K562 (cell line): ENCODE results near the gene FOCAD.

Experiments used
- EP300 ChIP-seq: IDR thresholded peaks from 2 replicates; pipeline ENCODE4 v1.6.1; 2012; ENCODE audit warnings: low read length, improper control_type of control experiment
- EZH2 ChIP-seq: IDR thresholded peaks from 2 replicates; pipeline ENCODE4 v1.6.1; 2012; ENCODE audit warnings: low read depth, mild to moderate bottlenecking, inconsistent platforms, low read length, borderline replicate concordance
- MCM3 ChIP-seq: fragments of 450-650 bp; IDR thresholded peaks from 2 replicates; pipeline ENCODE4 v1.6.1; 2016
- SIN3A ChIP-seq, 2 experiments: fragments of 150-350 bp in 1 of 2; IDR thresholded peaks; 2 replicates each; pipeline ENCODE4 v1.6.1; 2011 to 2016; ENCODE audit warnings: borderline replicate concordance in 2 of 2, low read depth in 2 of 2, low read length in 2 of 2, mild to moderate bottlenecking in 2 of 2, moderate library complexity in 2 of 2; ENCODE audit not compliant: control insufficient read depth in 1 of 2
- ZC3H4 ChIP-seq: sonication (generic); formaldehyde crosslinking; IDR thresholded peaks from 2 replicates; pipeline ENCODE4 v1.9.0; 2021; ENCODE audit warnings: missing genetic modification reagents, borderline replicate concordance
- TF ChIP-seq, protein P1 (sequence below), 3 experiments: IDR thresholded peaks in 2 of 3; conservative IDR thresholded peaks in 1 of 3; 2 replicates each; pipeline ENCODE4 v1.5.1; 2011 to 2012; ENCODE audit warnings: low read length in 3 of 3, mild to moderate bottlenecking in 3 of 3, control low read depth in 2 of 3, improper control_type of control experiment in 1 of 3, inconsistent platforms in 1 of 3, low read depth in 1 of 3, mixed read lengths in 1 of 3, moderate library complexity in 1 of 3; ENCODE audit not compliant: insufficient read depth in 2 of 3
- TF ChIP-seq, protein P2 (sequence below): sonication (generic); formaldehyde crosslinking; IDR thresholded peaks from 2 replicates; pipeline ENCODE4 v1.5.0; 2020; ENCODE audit warnings: missing genetic modification reagents
- TF ChIP-seq, protein P3 (sequence below): sonication (generic); formaldehyde crosslinking; IDR thresholded peaks from 2 replicates; pipeline ENCODE4 v1.9.0; 2022; ENCODE audit warnings: mild to moderate bottlenecking, missing genetic modification reagents
- TF ChIP-seq, protein P4 (sequence below): IDR thresholded peaks from 2 replicates; pipeline ENCODE4 v1.6.1; 2016; ENCODE audit warnings: missing genetic modification characterization, missing compliant biosample characterization
- TF ChIP-seq, protein P5 (sequence below): sonication (generic); formaldehyde crosslinking; IDR thresholded peaks from 2 replicates; pipeline ENCODE4 v1.8.1; 2023; ENCODE audit warnings: mild to moderate bottlenecking, missing genetic modification reagents
- TF ChIP-seq, protein P6 (sequence below): sonication (generic); formaldehyde crosslinking; IDR thresholded peaks from 2 replicates; pipeline ENCODE4 v1.8.1; 2022; ENCODE audit warnings: missing genetic modification reagents

DNA sequence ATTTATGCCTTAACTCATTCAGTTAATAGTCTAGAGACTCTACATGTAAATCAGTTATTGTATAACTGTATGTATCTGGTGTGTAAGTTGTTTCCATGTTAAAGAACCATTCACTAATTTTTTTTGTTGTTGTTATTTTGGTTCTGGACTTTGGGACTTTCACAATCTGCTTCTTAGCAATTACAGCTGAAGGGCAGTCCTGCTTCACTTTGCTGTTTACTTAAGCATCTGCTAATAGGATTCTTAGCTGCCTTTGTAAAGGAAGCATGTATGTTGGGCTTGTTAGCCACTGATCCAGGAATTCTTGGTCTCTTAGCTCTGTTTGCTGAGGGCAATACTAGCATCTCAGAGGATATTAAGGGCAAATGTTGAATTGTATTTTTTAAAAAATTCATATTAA is 97.0 kb downstream of the FOCAD start:
- TF ChIP-seq, protein P1, sequence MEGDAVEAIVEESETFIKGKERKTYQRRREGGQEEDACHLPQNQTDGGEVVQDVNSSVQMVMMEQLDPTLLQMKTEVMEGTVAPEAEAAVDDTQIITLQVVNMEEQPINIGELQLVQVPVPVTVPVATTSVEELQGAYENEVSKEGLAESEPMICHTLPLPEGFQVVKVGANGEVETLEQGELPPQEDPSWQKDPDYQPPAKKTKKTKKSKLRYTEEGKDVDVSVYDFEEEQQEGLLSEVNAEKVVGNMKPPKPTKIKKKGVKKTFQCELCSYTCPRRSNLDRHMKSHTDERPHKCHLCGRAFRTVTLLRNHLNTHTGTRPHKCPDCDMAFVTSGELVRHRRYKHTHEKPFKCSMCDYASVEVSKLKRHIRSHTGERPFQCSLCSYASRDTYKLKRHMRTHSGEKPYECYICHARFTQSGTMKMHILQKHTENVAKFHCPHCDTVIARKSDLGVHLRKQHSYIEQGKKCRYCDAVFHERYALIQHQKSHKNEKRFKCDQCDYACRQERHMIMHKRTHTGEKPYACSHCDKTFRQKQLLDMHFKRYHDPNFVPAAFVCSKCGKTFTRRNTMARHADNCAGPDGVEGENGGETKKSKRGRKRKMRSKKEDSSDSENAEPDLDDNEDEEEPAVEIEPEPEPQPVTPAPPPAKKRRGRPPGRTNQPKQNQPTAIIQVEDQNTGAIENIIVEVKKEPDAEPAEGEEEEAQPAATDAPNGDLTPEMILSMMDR (IDR thresholded peaks at IDR 0.05 in 2 of 3, conservative IDR thresholded peaks at IDR 0.05 in 1 of 3; ENCODE audit: insufficient read depth in 2 of 3, low read depth in 1 of 3, low read length in 3 of 3) = no peak
- TF ChIP-seq, protein P2, sequence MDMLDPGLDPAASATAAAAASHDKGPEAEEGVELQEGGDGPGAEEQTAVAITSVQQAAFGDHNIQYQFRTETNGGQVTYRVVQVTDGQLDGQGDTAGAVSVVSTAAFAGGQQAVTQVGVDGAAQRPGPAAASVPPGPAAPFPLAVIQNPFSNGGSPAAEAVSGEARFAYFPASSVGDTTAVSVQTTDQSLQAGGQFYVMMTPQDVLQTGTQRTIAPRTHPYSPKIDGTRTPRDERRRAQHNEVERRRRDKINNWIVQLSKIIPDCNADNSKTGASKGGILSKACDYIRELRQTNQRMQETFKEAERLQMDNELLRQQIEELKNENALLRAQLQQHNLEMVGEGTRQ (CRISPR knock-in tag) = no peak
- TF ChIP-seq, protein P3, sequence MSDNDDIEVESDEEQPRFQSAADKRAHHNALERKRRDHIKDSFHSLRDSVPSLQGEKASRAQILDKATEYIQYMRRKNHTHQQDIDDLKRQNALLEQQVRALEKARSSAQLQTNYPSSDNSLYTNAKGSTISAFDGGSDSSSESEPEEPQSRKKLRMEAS (CRISPR knock-in tag) = no peak
- no peak for TF ChIP-seq MCM3
- TF ChIP-seq, protein P4, sequence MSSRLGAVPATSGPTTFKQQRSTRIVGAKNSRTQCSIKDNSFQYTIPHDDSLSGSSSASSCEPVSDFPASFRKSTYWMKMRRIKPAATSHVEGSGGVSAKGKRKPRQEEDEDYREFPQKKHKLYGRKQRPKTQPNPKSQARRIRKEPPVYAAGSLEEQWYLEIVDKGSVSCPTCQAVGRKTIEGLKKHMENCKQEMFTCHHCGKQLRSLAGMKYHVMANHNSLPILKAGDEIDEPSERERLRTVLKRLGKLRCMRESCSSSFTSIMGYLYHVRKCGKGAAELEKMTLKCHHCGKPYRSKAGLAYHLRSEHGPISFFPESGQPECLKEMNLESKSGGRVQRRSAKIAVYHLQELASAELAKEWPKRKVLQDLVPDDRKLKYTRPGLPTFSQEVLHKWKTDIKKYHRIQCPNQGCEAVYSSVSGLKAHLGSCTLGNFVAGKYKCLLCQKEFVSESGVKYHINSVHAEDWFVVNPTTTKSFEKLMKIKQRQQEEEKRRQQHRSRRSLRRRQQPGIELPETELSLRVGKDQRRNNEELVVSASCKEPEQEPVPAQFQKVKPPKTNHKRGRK (tag) = no peak
- no peak for TF ChIP-seq EP300
- no peak for TF ChIP-seq SIN3A (IDR thresholded peaks at IDR 0.05; ENCODE audit: borderline replicate concordance in 2 of 2, control insufficient read depth in 1 of 2, low read depth in 2 of 2, low read length in 2 of 2)
- no peak for TF ChIP-seq EZH2
- TF ChIP-seq, protein P5, sequence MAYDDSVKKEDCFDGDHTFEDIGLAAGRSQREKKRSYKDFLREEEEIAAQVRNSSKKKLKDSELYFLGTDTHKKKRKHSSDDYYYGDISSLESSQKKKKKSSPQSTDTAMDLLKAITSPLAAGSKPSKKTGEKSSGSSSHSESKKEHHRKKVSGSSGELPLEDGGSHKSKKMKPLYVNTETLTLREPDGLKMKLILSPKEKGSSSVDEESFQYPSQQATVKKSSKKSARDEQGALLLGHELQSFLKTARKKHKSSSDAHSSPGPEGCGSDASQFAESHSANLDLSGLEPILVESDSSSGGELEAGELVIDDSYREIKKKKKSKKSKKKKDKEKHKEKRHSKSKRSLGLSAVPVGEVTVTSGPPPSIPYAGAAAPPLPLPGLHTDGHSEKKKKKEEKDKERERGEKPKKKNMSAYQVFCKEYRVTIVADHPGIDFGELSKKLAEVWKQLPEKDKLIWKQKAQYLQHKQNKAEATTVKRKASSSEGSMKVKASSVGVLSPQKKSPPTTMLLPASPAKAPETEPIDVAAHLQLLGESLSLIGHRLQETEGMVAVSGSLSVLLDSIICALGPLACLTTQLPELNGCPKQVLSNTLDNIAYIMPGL = no peak
- TF ChIP-seq, protein P6, sequence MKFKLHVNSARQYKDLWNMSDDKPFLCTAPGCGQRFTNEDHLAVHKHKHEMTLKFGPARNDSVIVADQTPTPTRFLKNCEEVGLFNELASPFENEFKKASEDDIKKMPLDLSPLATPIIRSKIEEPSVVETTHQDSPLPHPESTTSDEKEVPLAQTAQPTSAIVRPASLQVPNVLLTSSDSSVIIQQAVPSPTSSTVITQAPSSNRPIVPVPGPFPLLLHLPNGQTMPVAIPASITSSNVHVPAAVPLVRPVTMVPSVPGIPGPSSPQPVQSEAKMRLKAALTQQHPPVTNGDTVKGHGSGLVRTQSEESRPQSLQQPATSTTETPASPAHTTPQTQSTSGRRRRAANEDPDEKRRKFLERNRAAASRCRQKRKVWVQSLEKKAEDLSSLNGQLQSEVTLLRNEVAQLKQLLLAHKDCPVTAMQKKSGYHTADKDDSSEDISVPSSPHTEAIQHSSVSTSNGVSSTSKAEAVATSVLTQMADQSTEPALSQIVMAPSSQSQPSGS (CRISPR knock-in tag) = no peak
- TF ChIP-seq ZC3H4 (CRISPR knock-in tag) = no peak
